OCI-LY7 (cell line): ENCODE results near the gene GFRA4.

Source experiments
- CTCF ChIP-seq: fragments of 200-600 bp; sonication (generic); conservative IDR thresholded peaks from 2 replicates; pipeline ENCODE4 v1.5.1; 2014; ENCODE audit warnings: mild to moderate bottlenecking, antibody characterized with exemption, low read length, moderate library complexity, mixed read lengths
- EZH2phosphoT487 ChIP-seq: fragments of 200-600 bp; sonication (generic); IDR thresholded peaks from 2 replicates; pipeline ENCODE4 v1.6.1; 2018; ENCODE audit warnings: low read depth, borderline replicate concordance, mild to moderate bottlenecking, mixed run types, antibody characterized with exemption, low read length, moderate library complexity, mixed read lengths

- TF ChIP-seq CTCF, result no peak
- no peak for TF ChIP-seq EZH2phosphoT487
These were observed 9.3 kb downstream of the GFRA4 start for GRCh38 chr20:3653921-3654320.
